GM10248 (cell line): ENCODE data around the gene FRAT1.

Source experiments
- CTCF ChIA-PET: fragments of 300-600 bp; sonication (Branson Sonifier 250); formaldehyde crosslinking; extraction: SDS; loops from one replicate; lab custom pipeline; 2021; ENCODE audit warnings: antibody characterized with exemption; lab: Yijun Ruan, JAX
- POLR2A ChIA-PET: fragments of 350-650 bp; sonication (Branson Sonifier 250); formaldehyde crosslinking; extraction: SDS; loops from one replicate; lab custom pipeline; 2020; ENCODE audit warnings: antibody characterized with exemption; lab: Yijun Ruan, JAX
- DNase-seq: peaks from one replicate; pipeline ENCODE4 v3.0.0; 2012; ENCODE audit errors: extremely low spot score
- CTCF ChIP-seq: IDR thresholded peaks from 2 replicates; pipeline ENCODE4 v1.5.1; 2012; ENCODE audit warnings: mild to moderate bottlenecking, low read depth; ENCODE audit errors: extremely low read depth, missing control alignments, control extremely low read depth

Gene FRAT1

GRCh38 chr10:97367126-97367649, 48.1 kb downstream of the FRAT1 start:
- ChIA-PET CTCF (interaction anchor here (0.7 kb wide), 1 partner anchor 9 kb away, joined by 3 read pairs; no protein-coding TSS in a partner anchor), POLR2A (no interaction called here)
- no peak for DNase-seq
- no peak for TF ChIP-seq CTCF
